Smooth muscle cell (in vitro differentiated cells): ENCODE data around the gene USP43. TPM values are rescaled to one million over a fixed set of nuclear protein-coding genes. Genes with fewer than 3 reads are reported as not detected.

ENCODE experiments used
- DNase-seq: peaks from one replicate; lab custom pipeline; 2025; ENCODE audit not compliant: unreplicated experiment; lab: John Stamatoyannopoulos, UW
- H2AFZ ChIP-seq: fragments of 200-600 bp; sonication (generic); 2 replicates; pipeline ENCODE4 v1.6.0; 2016; ENCODE audit warnings: antibody characterized with exemption, low read depth, mild to moderate bottlenecking
- H3F3A ChIP-seq: fragments of 200-600 bp; sonication (generic); 2 replicates; pipeline ENCODE4 v1.6.0; 2017; ENCODE audit warnings: antibody characterized with exemption, low read depth
- H3K27ac ChIP-seq: fragments of 200-600 bp; sonication (generic); 2 replicates; pipeline ENCODE4 v1.5.1; 2016; ENCODE audit warnings: low read depth, mild to moderate bottlenecking
- H3K27me3 ChIP-seq: fragments of 200-600 bp; sonication (generic); 2 replicates; pipeline ENCODE4 v1.6.1; 2016; ENCODE audit warnings: low read depth, mild to moderate bottlenecking
- H3K36me3 ChIP-seq: fragments of 200-600 bp; sonication (generic); 2 replicates; pipeline ENCODE4 v1.5.1; 2016; ENCODE audit warnings: low read depth
- H3K4me1 ChIP-seq: fragments of 200-600 bp; sonication (generic); 2 replicates; pipeline ENCODE4 v1.5.1; 2016; ENCODE audit warnings: low read depth
- H3K4me2 ChIP-seq: fragments of 200-600 bp; sonication (generic); 2 replicates; pipeline ENCODE4 v1.6.0; 2016; ENCODE audit warnings: mild to moderate bottlenecking
- H3K4me3 ChIP-seq: fragments of 200-600 bp; sonication (generic); 2 replicates; pipeline ENCODE4 v1.5.1; 2016; ENCODE audit warnings: mild to moderate bottlenecking
- H3K79me2 ChIP-seq: fragments of 200-600 bp; sonication (generic); 2 replicates; pipeline ENCODE4 v1.6.0; 2016; ENCODE audit warnings: low read depth, mild to moderate bottlenecking
- H3K9ac ChIP-seq: fragments of 200-600 bp; sonication (generic); 2 replicates; pipeline ENCODE4 v1.6.0; 2016; ENCODE audit warnings: low read depth
- H3K9me3 ChIP-seq: fragments of 200-600 bp; sonication (generic); replicated peaks from 2 replicates; pipeline ENCODE4 v1.5.1; 2016; ENCODE audit warnings: low read depth
- H4K20me1 ChIP-seq: fragments of 200-600 bp; sonication (generic); 2 replicates; pipeline ENCODE4 v1.6.0; 2016; ENCODE audit warnings: low read depth
- WGBS: methylation state at CpG from one replicate; pipeline ENCODE4 v1.1.7; 2016; ENCODE audit warnings: low lambda C conversion rate; 5-methylcytosine and 5-hydroxymethylcytosine counted together
- polyA plus RNA-seq: library from polyadenylated mRNA; unstranded; fragments of >200 nt; fragmentation: Nextera tagmentation; extraction: Ambion mirVana; gene quantifications from 2 replicates; pipeline ENCODE4 v1.2.1, GENCODE V29; 2016
- total RNA-seq: library from RNA; depleted of rRNA; stranded (reverse); fragments of >200 nt; gene quantifications from 2 replicates; pipeline ENCODE4 v1.2.3, GENCODE V29; 2014
- TF ChIP-seq, protein P1 (sequence below): fragments of 200-600 bp; sonication (generic); IDR thresholded peaks from 2 replicates; pipeline ENCODE4 v1.5.1; 2017; ENCODE audit warnings: borderline replicate concordance, mild to moderate bottlenecking, antibody characterized with exemption; ENCODE audit not compliant: insufficient read depth, poor library complexity, severe bottlenecking

USP43 gene
- total and polyA plus RNA-seq, 2 experiments from 2014 or later: 2.0 to 2.7 TPM

- TF ChIP-seq, protein P1, sequence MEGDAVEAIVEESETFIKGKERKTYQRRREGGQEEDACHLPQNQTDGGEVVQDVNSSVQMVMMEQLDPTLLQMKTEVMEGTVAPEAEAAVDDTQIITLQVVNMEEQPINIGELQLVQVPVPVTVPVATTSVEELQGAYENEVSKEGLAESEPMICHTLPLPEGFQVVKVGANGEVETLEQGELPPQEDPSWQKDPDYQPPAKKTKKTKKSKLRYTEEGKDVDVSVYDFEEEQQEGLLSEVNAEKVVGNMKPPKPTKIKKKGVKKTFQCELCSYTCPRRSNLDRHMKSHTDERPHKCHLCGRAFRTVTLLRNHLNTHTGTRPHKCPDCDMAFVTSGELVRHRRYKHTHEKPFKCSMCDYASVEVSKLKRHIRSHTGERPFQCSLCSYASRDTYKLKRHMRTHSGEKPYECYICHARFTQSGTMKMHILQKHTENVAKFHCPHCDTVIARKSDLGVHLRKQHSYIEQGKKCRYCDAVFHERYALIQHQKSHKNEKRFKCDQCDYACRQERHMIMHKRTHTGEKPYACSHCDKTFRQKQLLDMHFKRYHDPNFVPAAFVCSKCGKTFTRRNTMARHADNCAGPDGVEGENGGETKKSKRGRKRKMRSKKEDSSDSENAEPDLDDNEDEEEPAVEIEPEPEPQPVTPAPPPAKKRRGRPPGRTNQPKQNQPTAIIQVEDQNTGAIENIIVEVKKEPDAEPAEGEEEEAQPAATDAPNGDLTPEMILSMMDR: no peak
- H3F3A ChIP-seq: no peaks in the 10 kb centered on the region
- no peaks in the 10 kb centered on the region for H3K27me3 ChIP-seq
- H3K4me1 ChIP-seq: no peaks in the 10 kb centered on the region
- H4K20me1 ChIP-seq: no peaks in the 10 kb centered on the region
- H3K79me2 ChIP-seq: no peaks in the 10 kb centered on the region
- H3K36me3 ChIP-seq: no peaks in the 10 kb centered on the region
- H3K9me3 ChIP-seq: no peaks in the 10 kb centered on the region
- no peak for DNase-seq
- H3K4me3 ChIP-seq: no peak overlapping the region
- no peak overlapping the region for H3K9ac ChIP-seq
- no peak overlapping the region for H3K4me2 ChIP-seq
- no peak overlapping the region for H2AFZ ChIP-seq
- H3K27ac ChIP-seq: no peak overlapping the region
- WGBS: 91% methylated on average over 7 of the region's 7 CpGs
Measured at GRCh38 chr17:9693755-9694154, 48.4 kb downstream of the USP43 start.

DNA sequence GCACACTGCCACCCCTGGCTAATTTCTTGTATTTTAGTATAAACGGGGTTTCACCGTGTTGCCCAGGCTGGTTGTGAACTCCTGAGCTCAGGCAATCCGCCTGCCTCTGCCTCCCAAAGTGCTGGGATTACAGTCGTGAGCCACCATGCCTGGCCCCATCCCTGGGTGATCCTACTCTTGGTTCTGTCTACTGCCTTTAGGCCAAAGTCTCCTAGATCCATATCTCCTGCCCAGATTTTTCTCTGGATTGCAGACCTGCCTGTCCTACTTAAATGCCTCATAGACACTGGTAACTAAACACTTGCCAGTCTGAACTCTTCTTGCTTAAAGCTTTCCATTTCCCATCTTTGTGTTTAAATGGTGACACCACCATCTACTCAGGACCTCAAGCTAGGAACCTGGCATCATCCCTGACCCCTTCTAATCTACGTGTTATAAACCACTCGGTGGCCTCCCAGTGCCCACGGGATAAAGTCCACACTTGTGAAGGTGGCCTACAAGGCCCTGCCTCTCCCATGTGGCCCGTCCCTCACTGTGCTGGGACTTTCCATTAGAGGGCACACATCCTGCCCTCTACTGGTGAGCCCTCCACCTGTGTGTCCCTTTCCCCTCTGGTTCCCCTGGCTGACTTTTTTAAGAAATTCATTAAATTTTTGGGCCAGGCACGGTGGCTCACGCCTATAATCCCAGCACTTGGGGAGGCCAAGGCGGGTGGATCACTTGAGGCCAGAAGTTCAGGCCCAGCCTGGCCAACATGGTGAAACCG lies 51.1 kb downstream of the USP43 start:
- no peak for DNase-seq
- no peak overlapping the region for H2AFZ ChIP-seq
- H3K79me2 ChIP-seq: no peaks in the 10 kb centered on the region
- H3K9me3 ChIP-seq: no peaks in the 10 kb centered on the region
- H3K9ac ChIP-seq: no peak overlapping the region
- no peaks in the 10 kb centered on the region for H3K27me3 ChIP-seq
- 86% methylated on average over 12 of the region's 12 CpGs for WGBS
- H3K27ac ChIP-seq: no peak overlapping the region
- no peaks in the 10 kb centered on the region for H4K20me1 ChIP-seq
- H3K4me1 ChIP-seq: no peaks in the 10 kb centered on the region
- no peak overlapping the region for H3K4me3 ChIP-seq
- no peaks in the 10 kb centered on the region for H3F3A ChIP-seq
- H3K36me3 ChIP-seq: no peaks in the 10 kb centered on the region
- TF ChIP-seq, protein P1: no peak
- no peak overlapping the region for H3K4me2 ChIP-seq

DNA sequence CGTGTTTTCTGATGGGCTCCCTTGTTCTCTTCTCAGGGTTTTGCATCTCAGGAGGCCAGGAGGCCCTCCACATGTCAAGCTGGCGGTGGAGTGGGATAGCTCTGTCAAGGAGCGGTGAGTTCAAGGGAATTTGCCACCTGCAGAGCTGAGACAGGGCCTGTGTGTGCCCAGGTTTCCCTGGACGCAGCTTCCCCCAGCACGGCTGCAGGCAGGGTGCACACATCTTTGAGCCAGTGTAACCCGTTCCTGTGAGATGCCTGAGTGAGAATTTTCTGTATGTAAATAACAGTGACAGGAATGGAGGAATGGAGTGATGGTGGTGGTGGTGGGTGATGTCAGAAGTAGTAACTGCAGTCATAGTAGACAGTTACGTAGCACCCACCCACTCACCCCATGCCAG lies 54.8 kb downstream of the USP43 start:
- Histone ChIP-seq H3F3A (no peaks in the 10 kb centered on the region), H3K9ac (no peak overlapping the region), H3K4me1 (no peaks in the 10 kb centered on the region), H3K4me3 (no peak overlapping the region), H3K36me3 (no peaks in the 10 kb centered on the region), H4K20me1 (no peaks in the 10 kb centered on the region), H3K4me2 (no peak overlapping the region), H3K9me3 (no peaks in the 10 kb centered on the region), H3K27me3 (no peaks in the 10 kb centered on the region), H2AFZ (no peak overlapping the region), H3K79me2 (no peaks in the 10 kb centered on the region), H3K27ac (no peak overlapping the region)
- 85% methylated on average over 7 of the region's 7 CpGs for WGBS
- TF ChIP-seq, protein P1: no peak
- DNase-seq: no peak
